Tibial nerve (tissue), 4 donors: ENCODE measurements around the gene MAP3K4.

ENCODE experiments used
- EP300 ChIP-seq, 2 donors: sonication (generic); formaldehyde crosslinking; IDR thresholded peaks; one replicate each; pipeline ENCODE4 v1.6.1; 2017; ENCODE audit warnings: antibody characterized with exemption in 2 of 2, mild to moderate bottlenecking in 1 of 2
- POLR2A ChIP-seq, 2 donors: fragments of 450-650 bp; IDR thresholded peaks; one replicate each; pipeline ENCODE4 v1.6.1; 2017; ENCODE audit warnings: antibody characterized with exemption in 2 of 2, mild to moderate bottlenecking in 2 of 2, moderate library complexity in 2 of 2
- TF ChIP-seq, protein P1 (sequence below), 5 experiments: fragments of 200-600 bp in 3 of 5; fragments of 450-650 bp in 2 of 5; sonication (generic) in 3 of 5; IDR thresholded peaks; one replicate each; pipeline ENCODE4 v1.5.1; 2016 to 2019; ENCODE audit warnings: antibody characterized with exemption in 5 of 5, mild to moderate bottlenecking in 3 of 5, moderate library complexity in 2 of 5

DNA sequence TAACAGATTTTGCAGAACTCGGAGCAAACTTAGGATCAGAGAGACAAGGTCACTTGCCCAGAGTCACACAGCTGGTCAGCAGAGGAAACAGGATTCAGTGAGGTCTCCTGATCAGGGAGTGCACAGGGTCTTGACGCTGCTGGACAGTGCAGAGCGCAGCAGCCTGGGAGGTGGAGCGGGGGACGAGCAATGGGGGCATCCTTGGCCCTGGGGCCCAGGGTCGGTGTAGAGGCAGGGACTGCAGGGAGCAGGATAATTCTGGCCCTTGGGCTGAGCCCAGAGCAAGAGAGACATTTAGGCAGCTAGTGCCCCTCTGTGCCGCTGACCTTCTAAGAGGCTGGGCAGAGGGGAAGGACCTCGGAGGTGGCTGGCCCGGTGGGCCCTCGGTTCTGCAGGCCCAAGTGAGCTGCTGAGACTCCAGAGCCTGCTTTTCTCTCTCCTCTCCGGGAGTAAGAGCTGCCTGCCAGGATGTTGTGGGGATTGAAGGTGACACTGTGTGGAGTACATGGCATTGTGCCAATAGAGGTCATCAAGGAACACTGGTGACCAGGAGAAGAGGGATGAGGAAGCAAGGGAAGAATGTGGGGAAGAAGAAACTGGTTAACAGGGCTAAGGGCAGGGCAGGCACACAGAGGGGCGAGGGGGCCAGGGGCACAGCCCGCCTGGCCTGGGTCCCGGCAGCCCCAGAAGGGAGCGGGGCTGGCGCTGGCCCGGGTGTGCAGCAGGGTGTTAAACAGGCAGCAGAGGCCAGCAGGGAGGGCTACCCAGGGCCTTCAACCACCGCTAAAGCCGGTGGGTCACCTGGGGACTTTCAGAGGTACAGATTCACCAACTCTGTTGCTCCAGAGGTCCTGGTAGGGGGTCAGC is 160.3 kb downstream of the MAP3K4 start:
- TF ChIP-seq, protein P1, sequence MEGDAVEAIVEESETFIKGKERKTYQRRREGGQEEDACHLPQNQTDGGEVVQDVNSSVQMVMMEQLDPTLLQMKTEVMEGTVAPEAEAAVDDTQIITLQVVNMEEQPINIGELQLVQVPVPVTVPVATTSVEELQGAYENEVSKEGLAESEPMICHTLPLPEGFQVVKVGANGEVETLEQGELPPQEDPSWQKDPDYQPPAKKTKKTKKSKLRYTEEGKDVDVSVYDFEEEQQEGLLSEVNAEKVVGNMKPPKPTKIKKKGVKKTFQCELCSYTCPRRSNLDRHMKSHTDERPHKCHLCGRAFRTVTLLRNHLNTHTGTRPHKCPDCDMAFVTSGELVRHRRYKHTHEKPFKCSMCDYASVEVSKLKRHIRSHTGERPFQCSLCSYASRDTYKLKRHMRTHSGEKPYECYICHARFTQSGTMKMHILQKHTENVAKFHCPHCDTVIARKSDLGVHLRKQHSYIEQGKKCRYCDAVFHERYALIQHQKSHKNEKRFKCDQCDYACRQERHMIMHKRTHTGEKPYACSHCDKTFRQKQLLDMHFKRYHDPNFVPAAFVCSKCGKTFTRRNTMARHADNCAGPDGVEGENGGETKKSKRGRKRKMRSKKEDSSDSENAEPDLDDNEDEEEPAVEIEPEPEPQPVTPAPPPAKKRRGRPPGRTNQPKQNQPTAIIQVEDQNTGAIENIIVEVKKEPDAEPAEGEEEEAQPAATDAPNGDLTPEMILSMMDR (IDR thresholded peaks at IDR 0.05), result no peak
- TF ChIP-seq POLR2A (IDR thresholded peaks at IDR 0.05) (no peak), EP300 (IDR thresholded peaks at IDR 0.05) (no peak)
